GM12872 (cell line): ENCODE measurements around the gene HDAC4.

Experiments
- CTCF ChIP-seq: IDR thresholded peaks from 3 replicates; pipeline ENCODE4 v1.5.1; 2011; ENCODE audit warnings: low read depth, mild to moderate bottlenecking, low read length, moderate library complexity; ENCODE audit not compliant: insufficient read depth

Gene HDAC4

GRCh38 chr2:239256350-239256743 is 144.5 kb downstream of the HDAC4 start:
- no peak for TF ChIP-seq CTCF

- no peak for TF ChIP-seq CTCF
These were observed 145.0 kb downstream of the HDAC4 start for GRCh38 chr2:239255628-239256349.

GRCh38 chr2:239255218-239255617 is 145.6 kb downstream of the HDAC4 start:
- no peak for TF ChIP-seq CTCF

GRCh38 chr2:239253701-239254436 is 147.0 kb downstream of the HDAC4 start:
- TF ChIP-seq CTCF, result no peak

- no peak for TF ChIP-seq CTCF
These were observed 147.6 kb downstream of the HDAC4 start for GRCh38 chr2:239253264-239253663.

- no peak for TF ChIP-seq CTCF
These were observed 148.0 kb downstream of the HDAC4 start for GRCh38 chr2:239252801-239253200.

GRCh38 chr2:239252393-239252792 is 148.4 kb downstream of the HDAC4 start:
- TF ChIP-seq CTCF, result no peak
